A549 (cell line): ENCODE measurements around the gene SMAD6. TPM values are rescaled to one million over a fixed set of nuclear protein-coding genes. Genes with fewer than 3 reads are reported as not detected.

Experiments
- ATAC-seq, 2 experiments: fragments of 200-7000 bp in 1 of 2; fragments of >200 bp in 1 of 2; cut with Nextera tagmentation in 1 of 2; cut with Tn5 transposase in 1 of 2; 3 replicates each; pipeline versions ENCODE4 v1.8.0 to v1.9.1; 2018 to 2020; ENCODE audit warnings: mild to moderate bottlenecking in 1 of 2, moderate library complexity in 1 of 2
- CTCF ChIA-PET: fragments of 300-600 bp; sonication (Branson Sonifier 250); formaldehyde crosslinking; extraction: SDS; loops from one replicate; lab custom pipeline; 2021; ENCODE audit warnings: antibody characterized with exemption, inconsistent platforms; lab: Yijun Ruan, JAX
- POLR2A ChIA-PET: fragments of 350-600 bp; formaldehyde crosslinking; extraction: SDS; loops from one replicate; lab custom pipeline; 2021; ENCODE audit warnings: antibody characterized with exemption, inconsistent platforms; lab: Yijun Ruan, JAX
- DNase-seq, 2 experiments: peaks; one replicate each; pipeline versions ENCODE4 v3.0.0 to v3.0.0-alpha.2; 2011 to 2016; ENCODE audit warnings: low read depth in 1 of 2, low spot score in 1 of 2
- FAIRE-seq: peaks from 2 replicates; lab custom pipeline; 2011; peaks lifted over from hg19 to GRCh38; lab: Jason Lieb, UNC
- H3K27ac ChIP-seq, 2 experiments: fragments of >200 bp; sonication (Bioruptor Twin); formaldehyde crosslinking; 3 replicates each; pipeline ENCODE4 v1.5.1; 2016 to 2017
- H3K4me1 ChIP-seq: fragments of >200 bp; sonication (Bioruptor Twin); formaldehyde crosslinking; 3 replicates; pipeline ENCODE4 v1.6.1; 2016
- H3K4me2 ChIP-seq: fragments of >200 bp; sonication (Bioruptor Twin); formaldehyde crosslinking; 3 replicates; pipeline ENCODE4 v1.6.1; 2016
- H3K4me3 ChIP-seq: fragments of >200 bp; sonication (Bioruptor Twin); formaldehyde crosslinking; 3 replicates; pipeline ENCODE4 v1.5.1; 2016
- H3K9me3 ChIP-seq: fragments of >200 bp; sonication (Bioruptor Twin); formaldehyde crosslinking; 3 replicates; pipeline ENCODE4 v1.6.1; 2016
- CBX8 ChIP-seq: fragments of 200-600 bp; sonication (generic); IDR thresholded peaks from 2 replicates; pipeline ENCODE4 v1.6.1; 2016
- CEBPB ChIP-seq, 2 experiments: fragments of >200 bp in 1 of 2; sonication (Bioruptor Twin) in 1 of 2; formaldehyde crosslinking in 1 of 2; IDR thresholded peaks; 2 replicates each; pipeline ENCODE4 v1.6.1; 2012 to 2016
- CHD4 ChIP-seq: fragments of 200-600 bp; sonication (generic); IDR thresholded peaks from 2 replicates; pipeline ENCODE4 v1.6.1; 2016; ENCODE audit warnings: antibody characterized with exemption, mild to moderate bottlenecking, borderline replicate concordance
- EP300 ChIP-seq, 2 experiments: fragments of >200 bp; sonication (Bioruptor Twin); formaldehyde crosslinking; IDR thresholded peaks; 2 replicates in 1 of 2; 3 replicates in 1 of 2; pipeline ENCODE4 v1.6.1; 2016 to 2017
- GATA3 ChIP-seq: IDR thresholded peaks from 2 replicates; pipeline ENCODE4 v1.6.1; 2012; ENCODE audit warnings: borderline replicate concordance
- HDAC2 ChIP-seq: fragments of 200-600 bp; sonication (generic); IDR thresholded peaks from 2 replicates; pipeline ENCODE4 v1.6.1; 2016
- JUN ChIP-seq, 2 experiments: fragments of >200 bp; sonication (Bioruptor Twin); formaldehyde crosslinking; IDR thresholded peaks; 2 replicates in 1 of 2; 3 replicates in 1 of 2; pipeline ENCODE4 v1.6.1; 2016 to 2017
- MAFK ChIP-seq: fragments of 450-650 bp; IDR thresholded peaks from 2 replicates; pipeline ENCODE4 v1.6.1; 2014; ENCODE audit not compliant: partially characterized antibody
- MAZ ChIP-seq: fragments of 150-350 bp; IDR thresholded peaks from 2 replicates; pipeline ENCODE4 v1.6.1; 2014; ENCODE audit warnings: antibody characterized with exemption, low read depth, low read length, borderline replicate concordance
- MYC ChIP-seq: IDR thresholded peaks from 2 replicates; pipeline ENCODE4 v1.6.1; 2012; ENCODE audit warnings: mild to moderate bottlenecking, inconsistent platforms, low read length, improper control_type of control experiment, borderline replicate concordance
- NFE2L2 ChIP-seq: fragments of 150-350 bp; conservative IDR thresholded peaks from 2 replicates; pipeline ENCODE4 v1.6.1; 2014; ENCODE audit warnings: low read length
- NPAS2 ChIP-seq: fragments of 250-450 bp; sonication (Bioruptor Pico); IDR thresholded peaks from 2 replicates; pipeline ENCODE4 v1.8.0; 2022; ENCODE audit warnings: mild to moderate bottlenecking, moderate library complexity, borderline replicate concordance
- POLR2A ChIP-seq: IDR thresholded peaks from 2 replicates; pipeline ENCODE4 v1.6.1; 2012; ENCODE audit warnings: mild to moderate bottlenecking, low read length
- RFX5 ChIP-seq: fragments of 450-650 bp; IDR thresholded peaks from 2 replicates; pipeline ENCODE4 v1.7.1; 2014; ENCODE audit warnings: antibody characterized with exemption, mild to moderate bottlenecking, moderate library complexity
- RNF2 ChIP-seq: fragments of 200-600 bp; sonication (generic); IDR thresholded peaks from 2 replicates; pipeline ENCODE4 v1.6.1; 2016; ENCODE audit warnings: low read depth, mild to moderate bottlenecking, antibody characterized with exemption, moderate library complexity, borderline replicate concordance
- SREBF2 ChIP-seq: fragments of 450-650 bp; IDR thresholded peaks from 2 replicates; pipeline ENCODE4 v1.6.1; 2014; ENCODE audit warnings: mild to moderate bottlenecking, moderate library complexity
- TP53 ChIP-seq: fragments of 250-450 bp; sonication (Bioruptor Pico); IDR thresholded peaks from 2 replicates; pipeline ENCODE4 v1.5.0; 2021; ENCODE audit warnings: mild to moderate bottlenecking, moderate library complexity
- ZNF302 ChIP-seq: fragments of 250-450 bp; sonication (Bioruptor Pico); IDR thresholded peaks from 2 replicates; pipeline ENCODE4 v1.9.0; 2021; ENCODE audit warnings: inconsistent platforms, mild to moderate bottlenecking, moderate library complexity
- WGBS: methylation state at CpG from one replicate; pipeline ENCODE4 v1.1.6; 2017; ENCODE audit errors: missing lambda C conversion rate; 5-methylcytosine and 5-hydroxymethylcytosine counted together
- polyA plus RNA-seq, 4 experiments: library from polyadenylated mRNA; depleted of rRNA in 3 of 4; stranded (reverse); fragments of >200 nt; fragmentation: RNase III in 1 of 4; extraction: RNeasy Plus Mini Kit Qiagen cat#74134 plus additional on column Dnase treatment in 1 of 4; gene quantifications; 2 replicates in 3 of 4; 3 replicates in 1 of 4; pipeline ENCODE4 v1.2.3, GENCODE V29; 2011 to 2017
- TF ChIP-seq, protein P1 (sequence below): fragments of >200 bp; sonication (Bioruptor Twin); formaldehyde crosslinking; IDR thresholded peaks from 3 replicates; pipeline ENCODE4 v1.5.1; 2016
- TF ChIP-seq, protein P2 (sequence below): IDR thresholded peaks from 2 replicates; pipeline ENCODE4 v1.6.1; 2012
- TF ChIP-seq, protein P3 (sequence below): IDR thresholded peaks from 2 replicates; pipeline ENCODE4 v1.6.1; 2012
- TF ChIP-seq, protein P4 (sequence below): IDR thresholded peaks from 2 replicates; pipeline ENCODE4 v1.6.1; 2012; ENCODE audit warnings: low read depth, borderline replicate concordance
- TF ChIP-seq, protein P5 (sequence below): fragments of 250-450 bp; sonication (Bioruptor Pico); IDR thresholded peaks from 2 replicates; pipeline ENCODE4 v1.5.0; 2021; ENCODE audit warnings: mild to moderate bottlenecking, moderate library complexity, borderline replicate concordance
- TF ChIP-seq, protein P6 (sequence below): fragments of 150-350 bp; IDR thresholded peaks from 2 replicates; pipeline ENCODE4 v1.6.1; 2014; ENCODE audit warnings: low read depth, mild to moderate bottlenecking, low read length

SMAD6 gene
- polyA plus RNA-seq, 2 of the 4 experiments (the other 2 are of a cell fraction): 9.6 to 46.6 TPM

DNA sequence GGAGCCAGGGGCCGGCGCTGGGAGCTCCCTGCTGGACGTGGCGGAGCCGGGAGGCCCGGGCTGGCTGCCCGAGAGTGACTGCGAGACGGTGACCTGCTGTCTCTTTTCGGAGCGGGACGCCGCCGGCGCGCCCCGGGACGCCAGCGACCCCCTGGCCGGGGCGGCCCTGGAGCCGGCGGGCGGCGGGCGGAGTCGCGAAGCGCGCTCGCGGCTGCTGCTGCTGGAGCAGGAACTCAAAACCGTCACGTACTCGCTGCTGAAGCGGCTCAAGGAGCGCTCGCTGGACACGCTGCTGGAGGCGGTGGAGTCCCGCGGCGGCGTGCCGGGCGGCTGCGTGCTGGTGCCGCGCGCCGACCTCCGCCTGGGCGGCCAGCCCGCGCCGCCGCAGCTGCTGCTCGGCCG lies 1.5 kb downstream of the SMAD6 start:
- FAIRE-seq: no peak
- Histone ChIP-seq H3K27ac (peak overlapping the region; percentile 95), H3K4me1 (peaks cover 53% of the 10 kb centered on the region), H3K4me2 (peak overlapping the region; percentile 97), H3K9me3 (no peaks in the 10 kb centered on the region), H3K4me3 (peak overlapping the region; percentile 90)
- WGBS: 16% methylated on average over 5 of the region's 59 CpGs
- POLR2A ChIA-PET: interaction anchor here (2.8 to 7.3 kb wide), 2 partner anchors 68 to 148 kb away, joined by 14 to 94 read pairs; no protein-coding TSS in a partner anchor
- DNase-seq: no peak
- CTCF ChIA-PET: interaction anchor here (0.5 to 24.6 kb wide), 13 partner anchors 17 to 1538 kb away, joined by 3 to 779 read pairs (median 11); no protein-coding TSS in a partner anchor
- no peak for ATAC-seq
- TF ChIP-seq MAFK (no peak), MYC (no peak), JUN (IDR thresholded peaks at IDR 0.05) (peak in 1 of 2 experiments; percentile 15; a peak in 2 of 5 replicates)
- TF ChIP-seq, protein P1, sequence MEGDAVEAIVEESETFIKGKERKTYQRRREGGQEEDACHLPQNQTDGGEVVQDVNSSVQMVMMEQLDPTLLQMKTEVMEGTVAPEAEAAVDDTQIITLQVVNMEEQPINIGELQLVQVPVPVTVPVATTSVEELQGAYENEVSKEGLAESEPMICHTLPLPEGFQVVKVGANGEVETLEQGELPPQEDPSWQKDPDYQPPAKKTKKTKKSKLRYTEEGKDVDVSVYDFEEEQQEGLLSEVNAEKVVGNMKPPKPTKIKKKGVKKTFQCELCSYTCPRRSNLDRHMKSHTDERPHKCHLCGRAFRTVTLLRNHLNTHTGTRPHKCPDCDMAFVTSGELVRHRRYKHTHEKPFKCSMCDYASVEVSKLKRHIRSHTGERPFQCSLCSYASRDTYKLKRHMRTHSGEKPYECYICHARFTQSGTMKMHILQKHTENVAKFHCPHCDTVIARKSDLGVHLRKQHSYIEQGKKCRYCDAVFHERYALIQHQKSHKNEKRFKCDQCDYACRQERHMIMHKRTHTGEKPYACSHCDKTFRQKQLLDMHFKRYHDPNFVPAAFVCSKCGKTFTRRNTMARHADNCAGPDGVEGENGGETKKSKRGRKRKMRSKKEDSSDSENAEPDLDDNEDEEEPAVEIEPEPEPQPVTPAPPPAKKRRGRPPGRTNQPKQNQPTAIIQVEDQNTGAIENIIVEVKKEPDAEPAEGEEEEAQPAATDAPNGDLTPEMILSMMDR: no peak

DNA sequence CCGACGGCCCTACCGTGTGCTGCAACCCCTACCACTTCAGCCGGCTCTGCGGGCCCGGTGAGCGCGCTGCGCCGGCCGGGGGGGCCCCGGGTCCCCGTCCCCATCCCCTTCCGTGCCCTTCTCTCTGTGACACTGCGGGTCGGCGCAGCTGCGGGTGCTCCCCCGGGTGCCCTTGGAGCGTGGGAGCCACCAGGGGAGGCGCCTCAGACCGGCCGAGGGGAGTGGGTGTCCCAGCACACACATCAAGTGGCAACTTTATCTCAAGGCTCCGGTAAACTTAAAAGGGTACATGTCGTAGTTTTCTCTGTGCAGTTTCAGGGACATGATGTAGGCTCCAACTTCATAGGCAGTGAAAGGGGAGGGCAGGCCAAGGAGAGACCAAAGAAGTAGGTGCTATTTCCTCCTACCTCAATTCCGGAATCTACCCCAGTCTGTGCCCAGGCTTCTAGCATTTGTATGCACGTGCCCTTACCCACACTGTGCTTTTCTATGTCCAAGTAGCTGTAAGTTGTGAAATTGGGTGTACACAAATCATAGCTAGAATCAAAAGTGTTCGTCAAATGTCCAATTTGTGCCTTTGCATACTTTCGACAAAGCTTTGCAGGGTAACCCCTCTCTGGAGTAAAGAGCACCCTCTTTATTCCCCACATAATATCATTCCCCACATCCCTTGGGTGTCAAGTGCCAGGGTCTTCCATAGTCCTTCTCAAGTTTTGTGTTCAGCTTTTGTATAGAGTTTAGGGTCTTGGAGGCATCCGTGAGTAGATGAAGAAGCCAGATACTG lies 2.2 kb downstream of the SMAD6 start:
- DNase-seq (no peak), FAIRE-seq (peak; percentile 77), ATAC-seq (no peak)
- TF ChIP-seq, protein P2, sequence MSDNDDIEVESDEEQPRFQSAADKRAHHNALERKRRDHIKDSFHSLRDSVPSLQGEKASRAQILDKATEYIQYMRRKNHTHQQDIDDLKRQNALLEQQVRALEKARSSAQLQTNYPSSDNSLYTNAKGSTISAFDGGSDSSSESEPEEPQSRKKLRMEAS: peak; percentile 42; the same call in 1 of the 2 replicates
- TF ChIP-seq CBX8 (no peak), JUN (IDR thresholded peaks at IDR 0.05) (peak in 1 of 2 experiments; percentile 12; a peak in 1 of 5 replicates)
- ChIA-PET POLR2A (interaction anchor here (0.6 to 7.3 kb wide), 2 partner anchors 67 to 916 kb away, joined by 9 to 94 read pairs; no protein-coding TSS in a partner anchor), CTCF (interaction anchor here (0.5 to 24.6 kb wide), 12 partner anchors 12 to 556 kb away, joined by 3 to 779 read pairs (median 8); no protein-coding TSS in a partner anchor)
- H3K4me1 ChIP-seq: peaks cover 56% of the 10 kb centered on the region
- peak overlapping the region; percentile 90 for H3K4me3 ChIP-seq
- H3K27ac ChIP-seq: peak overlapping the region; percentile 95
- 4% methylated on average over 20 of the region's 30 CpGs for WGBS
- H3K4me2 ChIP-seq: peak overlapping the region; percentile 97
- H3K9me3 ChIP-seq: no peaks in the 10 kb centered on the region

DNA sequence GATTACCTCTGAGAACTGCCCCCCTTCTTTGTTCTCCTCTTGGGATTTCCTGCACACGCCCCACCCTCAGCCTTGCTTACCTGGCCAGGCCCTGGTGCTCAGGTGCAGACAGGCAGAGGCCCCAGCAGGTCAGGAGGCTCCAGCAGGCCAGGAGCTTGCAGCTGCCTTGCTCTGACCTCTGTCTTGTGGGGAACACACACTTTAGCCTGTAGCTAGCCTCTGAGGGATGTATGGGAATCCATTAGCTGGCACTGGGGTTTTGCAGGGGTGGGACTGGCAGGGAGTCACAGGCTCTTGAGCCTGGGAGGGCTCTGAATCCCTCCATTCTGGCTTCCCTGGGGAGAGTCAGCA lies 2.7 kb downstream of the SMAD6 start:
- 11% methylated on average over 1 of the region's 1 CpG for WGBS
- CTCF ChIA-PET: interaction anchor here (0.6 to 24.6 kb wide), 13 partner anchors 11 to 239 kb away, joined by 3 to 779 read pairs (median 11); no protein-coding TSS in a partner anchor
- POLR2A ChIA-PET: interaction anchor here (0.6 to 7.3 kb wide), 2 partner anchors 67 to 916 kb away, joined by 9 to 94 read pairs; no protein-coding TSS in a partner anchor

More for the DNA sequence above, 2.7 kb downstream of the SMAD6 start:
- Histone ChIP-seq H3K27ac (peak overlapping the region; percentile 95), H3K4me2 (peak overlapping the region; percentile 97), H3K4me3 (peak overlapping the region; percentile 90), H3K4me1 (peaks cover 59% of the 10 kb centered on the region), H3K9me3 (no peaks in the 10 kb centered on the region)
- DNase-seq (no peak), FAIRE-seq (no peak), ATAC-seq (no peak)
- TF ChIP-seq NPAS2 (CRISPR knock-in tag) (no peak), RNF2 (no peak), CBX8 (no peak), CHD4 (no peak), SREBF2 (no peak), POLR2A (no peak), NFE2L2 (no peak), EP300 (IDR thresholded peaks at IDR 0.05) (no peak), MAZ (no peak), HDAC2 (no peak), RFX5 (no peak), TP53 (CRISPR knock-in tag) (no peak), GATA3 (no peak), ZNF302 (no peak), CEBPB (IDR thresholded peaks at IDR 0.05) (no peak)
- TF ChIP-seq, protein P2: no peak
- TF ChIP-seq, protein P3, sequence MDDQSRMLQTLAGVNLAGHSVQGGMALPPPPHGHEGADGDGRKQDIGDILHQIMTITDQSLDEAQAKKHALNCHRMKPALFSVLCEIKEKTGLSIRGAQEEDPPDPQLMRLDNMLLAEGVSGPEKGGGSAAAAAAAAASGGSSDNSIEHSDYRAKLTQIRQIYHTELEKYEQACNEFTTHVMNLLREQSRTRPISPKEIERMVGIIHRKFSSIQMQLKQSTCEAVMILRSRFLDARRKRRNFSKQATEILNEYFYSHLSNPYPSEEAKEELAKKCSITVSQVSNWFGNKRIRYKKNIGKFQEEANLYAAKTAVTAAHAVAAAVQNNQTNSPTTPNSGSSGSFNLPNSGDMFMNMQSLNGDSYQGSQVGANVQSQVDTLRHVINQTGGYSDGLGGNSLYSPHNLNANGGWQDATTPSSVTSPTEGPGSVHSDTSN: no peak
- TF ChIP-seq, protein P4, sequence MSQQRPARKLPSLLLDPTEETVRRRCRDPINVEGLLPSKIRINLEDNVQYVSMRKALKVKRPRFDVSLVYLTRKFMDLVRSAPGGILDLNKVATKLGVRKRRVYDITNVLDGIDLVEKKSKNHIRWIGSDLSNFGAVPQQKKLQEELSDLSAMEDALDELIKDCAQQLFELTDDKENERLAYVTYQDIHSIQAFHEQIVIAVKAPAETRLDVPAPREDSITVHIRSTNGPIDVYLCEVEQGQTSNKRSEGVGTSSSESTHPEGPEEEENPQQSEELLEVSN: no peak
- TF ChIP-seq, protein P5, sequence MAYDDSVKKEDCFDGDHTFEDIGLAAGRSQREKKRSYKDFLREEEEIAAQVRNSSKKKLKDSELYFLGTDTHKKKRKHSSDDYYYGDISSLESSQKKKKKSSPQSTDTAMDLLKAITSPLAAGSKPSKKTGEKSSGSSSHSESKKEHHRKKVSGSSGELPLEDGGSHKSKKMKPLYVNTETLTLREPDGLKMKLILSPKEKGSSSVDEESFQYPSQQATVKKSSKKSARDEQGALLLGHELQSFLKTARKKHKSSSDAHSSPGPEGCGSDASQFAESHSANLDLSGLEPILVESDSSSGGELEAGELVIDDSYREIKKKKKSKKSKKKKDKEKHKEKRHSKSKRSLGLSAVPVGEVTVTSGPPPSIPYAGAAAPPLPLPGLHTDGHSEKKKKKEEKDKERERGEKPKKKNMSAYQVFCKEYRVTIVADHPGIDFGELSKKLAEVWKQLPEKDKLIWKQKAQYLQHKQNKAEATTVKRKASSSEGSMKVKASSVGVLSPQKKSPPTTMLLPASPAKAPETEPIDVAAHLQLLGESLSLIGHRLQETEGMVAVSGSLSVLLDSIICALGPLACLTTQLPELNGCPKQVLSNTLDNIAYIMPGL (CRISPR knock-in tag): no peak
- TF ChIP-seq, protein P6, sequence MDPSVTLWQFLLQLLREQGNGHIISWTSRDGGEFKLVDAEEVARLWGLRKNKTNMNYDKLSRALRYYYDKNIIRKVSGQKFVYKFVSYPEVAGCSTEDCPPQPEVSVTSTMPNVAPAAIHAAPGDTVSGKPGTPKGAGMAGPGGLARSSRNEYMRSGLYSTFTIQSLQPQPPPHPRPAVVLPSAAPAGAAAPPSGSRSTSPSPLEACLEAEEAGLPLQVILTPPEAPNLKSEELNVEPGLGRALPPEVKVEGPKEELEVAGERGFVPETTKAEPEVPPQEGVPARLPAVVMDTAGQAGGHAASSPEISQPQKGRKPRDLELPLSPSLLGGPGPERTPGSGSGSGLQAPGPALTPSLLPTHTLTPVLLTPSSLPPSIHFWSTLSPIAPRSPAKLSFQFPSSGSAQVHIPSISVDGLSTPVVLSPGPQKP: no peak
